NCI-H774 (cell line): Measurements from ENCODE around the gene CLDN20.
"Not testable (repeated sequence)": the region's sequence is repeated elsewhere in the genome, so short reads cannot be mapped to it uniquely, and the experiment has no call there.

ENCODE experiments used
- DNase-seq: peaks from one replicate; lab custom pipeline; 2025; lab: John Stamatoyannopoulos, UW

CLDN20 gene

DNA sequence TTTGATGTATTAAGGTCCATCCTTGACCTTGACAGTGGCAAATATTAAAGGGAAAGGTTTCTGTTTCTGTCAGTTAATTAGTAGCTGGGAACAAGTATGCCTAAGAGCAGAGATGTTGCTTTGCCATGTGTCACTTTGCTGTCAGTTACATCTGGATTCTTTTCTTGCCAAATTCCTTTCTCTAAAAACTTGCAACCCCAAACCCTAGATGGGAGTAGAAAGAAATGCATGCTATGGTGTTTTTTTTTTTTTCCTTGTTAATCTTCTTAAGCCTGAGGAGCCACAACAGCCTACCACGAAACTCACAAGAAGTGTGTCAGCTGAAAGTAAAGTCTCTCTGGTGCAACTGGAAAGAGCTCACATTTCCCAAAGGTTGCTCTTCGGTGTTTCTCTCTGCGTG is 18.0 kb upstream of the CLDN20 start:
- no peak for DNase-seq

DNA sequence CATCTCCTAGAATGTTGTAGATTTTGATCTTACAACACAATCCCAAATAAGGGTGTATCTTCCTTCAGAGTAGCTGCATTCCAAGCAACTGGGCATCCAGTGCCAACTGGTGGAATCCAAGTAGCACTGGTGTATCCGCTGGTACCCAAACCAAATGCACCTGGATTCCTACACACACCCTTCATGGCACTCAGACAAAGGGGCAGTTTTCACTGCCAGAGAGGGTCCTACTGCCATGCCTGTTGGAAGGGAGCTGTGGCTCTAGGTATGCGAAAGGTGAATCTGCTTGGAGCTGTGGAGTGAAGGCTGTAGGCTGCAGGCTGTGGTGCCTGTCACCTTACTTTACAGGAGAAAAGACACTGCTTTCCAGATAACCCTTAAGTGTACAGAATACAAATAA is 17.0 kb upstream of the CLDN20 start:
- no peak for DNase-seq

DNA sequence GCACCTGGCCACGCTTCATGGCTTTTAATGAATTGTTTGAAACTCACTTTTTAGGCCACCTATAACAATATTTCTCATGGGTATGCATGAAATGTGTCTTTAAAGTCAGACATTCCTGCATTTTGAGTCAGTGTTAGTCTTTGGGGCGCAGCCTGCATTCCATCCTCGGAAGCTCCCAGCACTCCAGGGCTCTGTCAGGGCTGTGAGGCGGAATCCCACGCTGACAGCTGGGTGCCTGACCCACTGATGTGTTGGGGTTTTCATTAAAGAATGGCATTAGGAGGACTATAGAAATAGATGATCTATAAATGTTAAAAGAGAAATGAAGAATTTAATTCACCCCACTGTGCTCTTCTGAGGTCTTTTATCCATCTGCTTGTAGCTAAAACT is 16.2 kb upstream of the CLDN20 start:
- DNase-seq = no peak

DNA sequence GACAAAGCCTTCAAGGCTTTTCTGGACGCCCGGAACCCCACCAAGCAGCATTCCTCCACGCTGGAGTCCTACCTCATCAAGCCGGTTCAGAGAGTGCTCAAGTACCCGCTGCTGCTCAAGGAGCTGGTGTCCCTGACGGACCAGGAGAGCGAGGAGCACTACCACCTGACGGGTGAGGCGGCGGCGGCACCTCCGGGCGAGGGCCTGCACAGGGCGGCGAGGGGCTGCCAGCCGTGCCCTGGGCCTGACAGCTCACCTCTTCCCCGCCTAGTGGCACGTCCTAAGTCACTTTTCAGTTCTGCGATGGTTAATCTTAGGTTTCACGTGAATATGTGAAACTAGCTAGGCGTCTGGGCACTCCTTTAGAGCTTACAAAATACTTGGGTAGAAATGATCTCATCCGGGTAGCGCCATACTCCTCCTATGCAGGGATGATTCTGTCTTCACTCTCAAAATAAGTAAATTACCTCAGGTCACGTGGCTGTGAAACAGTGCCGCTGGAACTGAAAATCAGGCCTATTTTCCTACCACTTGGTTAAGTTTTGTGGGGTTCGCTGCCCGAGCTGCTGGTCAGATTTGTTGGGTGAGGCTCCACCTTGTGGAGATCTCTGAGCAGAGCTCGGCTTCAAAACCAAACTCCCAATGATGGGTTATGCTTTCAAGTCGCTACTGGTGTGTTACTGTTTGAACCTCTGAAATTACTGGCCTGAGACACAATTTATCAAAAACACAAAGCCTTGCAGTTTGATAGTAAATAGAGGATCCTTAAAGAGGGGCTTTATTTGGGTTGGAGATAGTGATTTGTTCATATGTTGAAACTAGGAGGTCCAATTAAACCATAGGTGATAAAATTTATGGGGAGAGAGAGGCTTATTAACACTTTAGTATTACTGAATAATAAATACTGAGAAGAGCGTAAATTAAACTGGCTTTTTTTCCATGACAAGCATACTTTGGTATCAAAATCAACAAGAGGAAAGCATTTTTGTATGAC is 15.5 kb upstream of the CLDN20 start:
- DNase-seq = no peak

DNA sequence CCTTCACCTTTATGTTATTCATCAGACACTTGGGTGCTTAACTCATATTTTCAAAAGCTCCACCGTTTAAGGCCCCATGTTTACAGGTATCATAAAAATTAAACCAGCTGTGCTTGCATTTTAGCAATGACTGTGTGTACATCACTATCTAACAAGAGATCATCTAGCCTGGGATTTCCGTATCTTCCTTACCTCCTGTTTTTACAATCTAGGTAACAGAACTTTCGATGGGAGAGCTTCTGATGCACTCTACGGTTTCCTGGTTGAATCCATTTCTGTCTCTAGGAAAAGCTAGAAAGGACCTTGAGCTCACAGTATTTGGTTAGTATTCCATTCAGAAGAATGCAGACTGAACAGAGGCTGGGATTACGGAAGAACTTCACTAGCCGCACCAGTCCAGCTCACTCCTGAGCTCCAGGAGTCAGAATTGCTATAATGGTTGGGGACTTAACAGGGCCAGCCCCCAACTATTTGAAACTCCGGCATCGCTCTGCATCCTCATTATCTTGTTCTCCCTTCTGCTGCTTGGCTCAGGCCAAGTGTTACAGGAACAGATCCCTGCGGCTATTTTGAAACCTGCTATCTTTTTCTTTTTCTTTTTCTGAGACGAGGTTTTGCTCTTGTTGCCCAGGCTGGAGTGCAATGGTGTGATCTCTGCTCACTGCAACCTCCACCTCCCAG is 13.0 kb upstream of the CLDN20 start:
- no peak for DNase-seq

DNA sequence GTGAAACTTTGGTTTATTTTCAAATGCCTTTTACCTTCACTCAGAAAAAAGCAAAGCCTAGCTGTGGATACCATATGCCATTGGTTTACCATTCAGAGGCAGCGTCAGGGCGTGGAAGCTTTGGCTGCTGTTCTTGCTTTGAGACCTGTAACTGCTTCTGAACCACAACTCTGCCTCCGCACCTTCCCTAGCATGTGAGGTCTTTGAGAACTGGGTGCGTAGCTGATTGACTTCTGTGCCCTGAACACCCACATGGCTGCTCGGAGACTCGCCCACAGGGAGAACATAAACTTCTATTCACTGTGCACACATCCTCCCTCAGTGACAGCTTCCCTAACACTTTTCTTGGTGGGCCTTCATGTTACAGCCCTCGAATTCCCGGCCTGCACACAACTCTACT is 11.2 kb upstream of the CLDN20 start:
- no peak for DNase-seq

DNA sequence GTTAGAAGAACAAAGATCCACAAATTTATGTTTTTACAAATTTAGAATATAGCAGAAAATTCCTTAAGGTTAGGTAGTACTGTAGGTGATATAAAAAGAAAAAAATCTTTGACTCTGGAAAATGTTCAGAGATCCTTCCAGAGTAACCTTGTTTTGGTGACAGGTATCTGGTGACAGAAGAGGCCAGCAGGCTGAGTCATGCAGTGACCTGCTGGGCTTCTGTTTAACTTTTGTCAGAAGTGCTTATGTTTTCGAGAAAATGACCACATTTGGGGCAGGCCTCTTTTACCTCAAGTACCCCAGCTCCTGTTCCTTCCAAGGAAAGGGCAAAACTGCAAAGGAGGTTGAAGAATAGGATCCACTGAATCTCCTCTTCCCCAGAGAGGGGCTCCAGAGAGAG is 10.5 kb upstream of the CLDN20 start:
- DNase-seq = no peak

DNA sequence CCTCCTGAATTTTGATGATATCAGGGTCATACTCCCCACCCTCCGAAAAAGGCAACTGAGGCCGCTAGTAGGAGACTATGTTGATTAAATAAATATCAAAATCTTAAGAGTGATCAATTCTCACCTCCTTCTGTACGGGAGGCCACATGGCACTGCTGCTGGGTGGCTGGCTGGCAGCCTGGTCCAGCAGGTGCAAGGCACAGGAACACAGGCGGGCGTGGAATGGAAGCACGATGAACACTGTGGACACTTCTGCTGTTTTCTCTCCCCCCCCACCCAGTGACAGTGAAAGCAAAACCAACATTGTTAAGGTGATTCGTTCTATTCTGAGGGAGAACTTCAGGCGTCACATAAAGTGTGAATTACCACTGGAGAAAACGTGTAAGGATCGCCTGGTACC is 9.7 kb upstream of the CLDN20 start:
- DNase-seq = no peak

DNA sequence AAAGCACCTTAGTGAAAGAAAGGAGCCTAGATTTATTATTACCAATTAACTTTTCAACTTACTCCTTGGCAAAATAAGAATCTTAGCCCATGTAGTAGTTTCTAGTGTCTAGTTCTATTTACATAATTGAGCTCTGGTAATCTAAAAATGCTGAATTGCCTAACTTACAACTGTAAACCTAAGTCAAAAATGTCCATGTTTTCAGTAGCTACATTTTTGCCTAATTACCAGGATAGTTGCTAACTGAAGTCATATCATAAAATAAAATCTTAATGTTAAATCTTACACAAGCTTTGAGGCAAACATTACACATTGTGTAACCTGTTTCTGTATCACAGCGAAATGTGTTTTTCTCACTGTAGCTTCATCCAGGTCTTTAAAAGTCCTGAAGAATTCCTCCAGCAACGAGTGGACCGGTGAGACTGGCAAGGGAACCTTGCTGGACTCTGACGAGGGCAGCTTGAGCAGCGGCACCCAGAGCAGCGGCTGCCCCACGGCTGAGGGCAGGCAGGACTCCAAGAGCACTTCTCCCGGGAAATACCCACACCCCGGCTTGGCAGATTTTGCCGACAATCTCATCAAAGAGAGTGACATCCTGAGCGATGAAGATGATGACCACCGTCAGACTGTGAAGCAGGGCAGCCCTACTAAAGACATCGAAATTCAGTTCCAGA is 7.6 kb upstream of the CLDN20 start:
- DNase-seq = no peak

DNA sequence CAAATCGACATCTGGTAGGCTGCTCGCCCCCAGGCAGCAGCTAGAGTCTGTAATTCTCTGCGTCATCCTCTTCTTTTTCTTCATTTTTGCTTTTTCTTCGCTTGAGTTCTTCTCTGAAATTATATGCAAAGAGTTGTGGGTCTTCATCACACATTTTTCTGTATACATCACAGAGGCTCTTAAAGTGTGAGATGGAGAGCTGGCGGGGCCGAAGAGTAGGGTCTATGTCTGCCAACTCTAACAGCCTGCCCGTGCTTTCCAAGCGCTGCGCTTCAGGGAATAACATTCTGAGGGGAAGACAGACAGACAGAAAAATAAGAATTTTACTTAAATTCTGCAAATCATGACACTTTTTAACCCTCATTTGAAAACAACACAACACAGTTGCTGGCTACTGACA is 6.0 kb upstream of the CLDN20 start:
- no peak for DNase-seq

DNA sequence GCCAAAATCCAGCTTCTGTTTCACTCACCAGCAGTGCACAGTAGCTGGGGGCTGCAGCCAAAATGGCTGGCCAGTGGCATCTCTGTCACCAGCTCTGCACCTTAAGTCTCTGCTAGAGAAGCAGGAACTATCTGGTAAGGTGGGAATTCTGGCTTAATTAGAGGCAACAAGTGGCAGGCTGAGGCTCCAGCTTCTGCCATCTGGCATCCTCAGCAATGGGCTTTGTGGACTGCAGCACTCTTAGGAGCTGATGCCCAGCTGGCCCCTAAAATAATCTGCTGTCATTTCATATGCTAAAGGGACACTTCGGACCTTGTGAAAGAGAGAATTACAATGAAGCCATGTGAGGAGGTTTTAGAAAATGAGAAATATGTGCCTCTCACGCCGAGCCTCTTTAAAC is 4.6 kb upstream of the CLDN20 start:
- DNase-seq = no peak

DNA sequence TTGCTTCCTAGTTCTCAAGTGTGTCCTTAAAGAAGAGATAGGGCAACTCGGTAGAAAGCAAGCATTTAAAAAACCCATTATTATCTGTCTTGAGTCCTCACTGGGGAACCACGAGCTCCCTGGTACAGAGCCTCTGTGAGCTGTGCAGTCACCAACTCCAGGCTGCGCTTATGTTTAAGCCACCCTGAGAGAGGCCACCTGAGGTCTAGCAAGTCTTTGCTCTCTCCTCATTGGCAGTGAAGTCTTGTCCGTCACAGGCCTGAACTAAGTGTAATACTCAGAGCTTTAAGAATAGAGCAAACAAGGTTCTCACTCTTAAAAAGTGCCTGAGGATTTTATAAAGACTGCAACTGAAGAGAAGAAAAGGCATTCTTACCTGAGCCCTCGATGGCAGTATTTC is 3.9 kb upstream of the CLDN20 start:
- DNase-seq = no peak

DNA sequence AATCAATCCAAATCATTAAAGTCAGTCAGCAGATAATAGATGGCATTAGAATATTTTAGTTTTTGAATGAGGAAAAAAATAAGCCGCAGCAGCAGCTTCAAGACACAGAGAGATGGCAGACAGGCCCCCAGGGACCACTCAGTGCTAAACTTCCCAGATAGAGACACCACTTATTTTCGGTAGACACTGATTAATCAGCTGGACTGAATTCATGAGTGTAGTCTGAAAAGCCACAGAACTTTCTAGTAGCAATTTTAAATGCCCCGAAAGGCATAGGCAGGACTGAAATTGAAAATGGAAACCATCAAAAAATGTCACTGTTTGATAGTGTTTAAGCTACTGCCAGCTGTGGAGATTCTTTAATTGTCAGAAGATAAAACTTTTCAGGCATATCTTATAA is 3.1 kb upstream of the CLDN20 start:
- no peak for DNase-seq

DNA sequence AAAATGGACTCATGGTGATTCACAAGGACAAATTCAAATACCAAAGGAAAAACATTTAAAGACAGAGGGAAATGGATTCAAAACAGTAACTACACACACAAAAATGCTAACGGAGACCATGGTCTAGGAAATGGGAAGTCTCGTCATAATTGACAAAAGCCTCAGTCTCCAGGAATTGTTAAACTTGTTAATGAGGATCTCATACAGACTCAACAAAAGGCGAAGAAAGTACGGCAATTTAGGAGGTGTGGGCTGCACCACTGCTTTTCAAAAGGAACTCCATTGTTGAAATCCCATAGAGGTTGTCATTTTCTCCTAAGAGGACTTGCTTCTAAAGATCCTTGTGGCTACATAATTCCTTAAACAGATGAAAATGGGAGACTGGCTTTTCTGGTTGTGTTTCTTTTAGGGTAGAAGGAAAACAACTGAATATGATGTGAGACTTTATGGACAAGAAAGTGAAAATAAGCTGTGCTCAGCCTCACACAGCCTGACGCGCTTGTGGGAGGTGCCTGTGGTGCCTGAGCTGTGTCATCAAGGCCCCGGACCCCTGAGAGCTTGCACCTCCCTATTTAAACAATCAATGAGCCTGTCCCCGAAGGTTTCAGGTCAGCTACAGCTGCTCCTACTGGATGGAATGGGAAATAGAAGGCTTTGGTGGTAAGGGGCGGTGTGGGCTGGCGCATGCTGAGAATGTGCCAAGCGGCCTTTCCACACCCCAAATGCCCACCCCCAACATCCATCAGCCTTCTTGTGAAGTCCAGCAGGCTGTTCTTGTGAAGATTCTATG is 2.5 kb upstream of the CLDN20 start:
- DNase-seq = no peak

DNA sequence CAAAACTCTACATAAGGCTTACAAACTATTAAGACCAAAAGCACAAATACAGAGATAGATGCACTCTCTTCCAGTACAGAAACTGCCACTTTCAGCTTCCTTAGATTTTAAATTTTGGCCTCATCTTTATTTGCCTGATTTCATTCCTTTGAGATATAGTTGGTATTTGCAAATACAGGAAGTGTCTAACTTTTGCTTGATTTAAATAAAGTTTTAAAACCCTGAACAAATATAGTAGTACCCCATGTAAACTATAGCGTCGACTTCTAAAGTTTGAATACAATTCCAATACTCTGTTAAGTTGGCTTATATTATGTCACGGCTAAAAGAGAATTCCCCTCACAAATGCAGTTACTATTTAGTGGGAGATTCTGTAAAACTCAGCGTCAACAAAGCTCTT is 1.2 kb upstream of the CLDN20 start:
- DNase-seq = no peak

DNA sequence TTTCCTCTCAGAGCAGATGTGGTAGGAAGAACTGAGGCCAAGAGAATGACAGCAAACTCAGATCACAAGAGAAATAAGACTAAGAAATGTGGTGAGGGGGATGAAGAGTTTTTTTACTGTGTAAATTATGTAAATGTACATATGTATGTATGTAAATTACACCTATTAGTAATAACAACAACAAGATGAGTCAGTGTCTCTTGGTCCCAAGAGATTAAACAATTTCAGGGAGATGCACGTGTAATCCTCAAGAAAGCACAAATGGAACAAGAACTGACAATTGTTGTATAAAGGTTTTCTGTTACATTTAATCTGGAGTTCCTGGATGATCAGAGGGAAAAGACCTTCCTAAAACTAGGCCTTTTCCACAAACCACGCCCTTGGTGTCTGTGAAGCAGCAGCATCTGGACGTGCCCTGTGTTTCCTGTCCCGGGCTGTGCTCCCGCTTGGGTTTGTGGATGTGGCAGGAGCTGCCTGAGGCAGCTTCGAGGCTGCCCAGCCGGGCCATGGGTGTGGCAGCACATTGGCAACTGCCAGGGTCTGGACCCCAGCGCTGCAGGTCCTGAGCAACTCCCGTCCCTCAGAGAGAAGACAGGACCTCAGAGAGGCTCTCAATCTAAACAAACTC is 994 bp downstream of the CLDN20 start:
- no peak for DNase-seq

DNA sequence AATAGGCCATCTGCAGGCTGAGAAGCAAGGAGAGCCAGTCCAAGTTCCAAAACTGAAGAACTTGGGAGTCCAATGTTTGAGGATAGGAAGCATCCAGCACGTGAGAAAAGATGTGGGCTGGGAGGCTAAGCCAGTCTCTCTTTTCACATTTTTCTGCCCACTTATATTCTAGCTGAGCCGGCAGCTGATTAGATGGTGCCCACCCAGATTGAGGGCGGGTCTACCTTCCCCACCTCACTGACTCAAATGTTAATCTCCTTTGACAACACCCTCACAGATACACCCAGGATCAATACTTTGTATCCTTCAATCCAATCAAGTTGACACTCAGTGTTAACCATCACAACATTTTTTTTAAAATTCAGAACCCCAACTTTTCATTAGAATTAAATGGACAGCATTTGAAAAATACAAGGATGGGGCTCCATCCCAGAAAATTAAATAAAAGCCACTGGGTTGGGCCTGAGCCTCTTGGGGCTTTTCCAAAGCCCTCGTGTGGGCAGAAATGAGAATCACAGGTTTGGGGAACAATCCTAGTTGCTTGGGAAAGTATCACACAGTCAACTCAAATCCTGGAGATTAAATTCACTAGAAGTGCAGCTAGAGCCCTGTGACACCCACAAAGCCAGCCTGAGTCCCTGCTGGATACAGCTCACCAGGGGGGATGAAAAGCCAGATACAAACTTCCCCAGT is 2.2 kb downstream of the CLDN20 start:
- DNase-seq = no peak

DNA sequence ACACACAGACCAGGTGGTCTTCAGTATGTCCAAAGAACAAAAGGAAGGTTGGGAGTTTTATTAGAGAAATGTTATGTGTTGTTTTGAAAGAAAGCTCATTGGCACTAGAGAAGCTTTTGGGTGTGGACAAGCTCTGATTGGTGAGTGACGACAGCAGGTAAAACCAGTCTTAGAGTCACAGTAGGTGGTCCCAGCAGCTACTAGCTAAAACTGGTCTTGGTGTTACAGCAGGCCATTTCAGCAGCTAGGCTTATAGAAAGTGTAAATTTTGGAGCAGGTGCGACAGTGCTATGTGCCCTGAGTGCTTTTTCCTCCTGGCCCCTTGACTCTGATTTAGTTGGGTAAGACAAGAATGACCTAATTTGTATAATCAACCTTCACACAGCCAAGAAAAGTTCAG is 3.6 kb downstream of the CLDN20 start:
- DNase-seq = no peak

DNA sequence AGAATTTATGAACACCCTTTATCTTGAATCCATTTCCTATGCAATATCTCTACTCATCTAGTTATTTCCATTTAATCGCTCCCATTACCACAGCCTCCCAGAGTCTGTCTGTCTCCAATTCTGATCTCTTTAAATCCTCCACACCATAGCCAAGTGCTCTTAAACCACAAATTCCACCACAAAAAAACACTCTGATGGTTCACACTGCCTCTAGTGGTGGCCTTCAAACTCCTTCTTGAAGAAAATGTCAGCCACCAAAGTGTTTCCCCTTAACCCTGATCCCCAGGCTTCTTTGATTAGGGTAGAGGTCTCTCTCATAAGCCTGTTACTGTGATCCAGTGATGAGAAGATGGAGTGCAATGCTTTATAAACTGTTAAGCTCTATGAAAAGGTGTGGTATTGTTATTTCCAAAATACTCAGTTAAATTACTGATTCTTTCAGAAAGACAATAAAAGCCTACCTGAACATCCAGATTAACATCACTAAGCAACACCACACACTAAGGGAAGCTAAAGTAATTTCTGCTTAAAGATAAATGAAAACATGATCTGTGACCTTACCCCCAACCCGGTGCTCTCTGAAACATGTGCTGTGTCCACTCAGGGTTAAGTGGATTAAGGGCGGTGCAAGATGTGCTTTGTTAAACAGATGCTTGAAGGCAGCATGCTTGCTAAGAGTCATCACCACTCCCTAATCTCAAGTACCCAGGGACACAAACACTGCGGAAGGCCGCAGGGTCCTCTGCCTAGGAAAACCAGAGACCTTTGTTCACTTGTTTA is 4.5 kb downstream of the CLDN20 start:
- DNase-seq = not testable (repeated sequence)

DNA sequence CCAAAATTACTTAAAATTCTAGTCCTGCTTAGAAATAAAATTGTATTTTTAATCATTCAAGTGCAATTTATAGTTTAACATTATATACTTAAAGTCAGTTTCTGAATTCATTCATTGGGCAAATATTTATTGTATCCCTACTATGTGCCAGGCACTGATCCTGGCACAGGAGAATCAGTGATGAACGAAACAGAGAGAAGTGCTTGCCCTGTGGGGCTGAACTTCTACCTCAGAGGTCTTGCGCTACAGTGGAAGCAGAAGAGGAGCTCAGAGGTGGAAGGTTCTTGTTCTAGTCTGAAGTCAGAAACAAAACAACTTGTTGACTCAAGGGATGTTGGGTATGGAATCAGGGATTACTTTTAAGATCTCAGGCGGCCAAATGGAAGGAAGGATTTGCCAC is 6.0 kb downstream of the CLDN20 start:
- DNase-seq = no peak
